ENCODE results near the gene SYNGR4.

DNA sequence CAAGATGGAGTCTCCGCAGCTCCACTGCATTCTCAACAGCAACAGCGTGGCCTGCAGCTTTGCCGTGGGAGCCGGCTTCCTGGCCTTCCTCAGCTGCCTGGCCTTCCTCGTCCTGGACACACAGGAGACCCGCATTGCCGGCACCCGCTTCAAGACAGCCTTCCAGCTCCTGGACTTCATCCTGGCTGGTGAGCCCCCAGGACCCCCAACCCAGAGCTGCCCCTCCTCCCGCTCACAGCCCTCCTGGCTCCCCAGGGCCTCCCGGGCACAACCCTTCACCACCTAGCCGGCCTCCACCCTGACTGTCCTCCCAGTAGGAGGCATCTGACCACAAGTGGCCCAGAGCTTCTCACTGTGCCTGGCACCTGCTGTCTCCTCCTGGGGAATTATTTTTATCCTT, 9.4 kb downstream of the SYNGR4 start:
- TF ChIP-seq EZH2 (IDR thresholded peaks at IDR 0.05) (no peak), POLR2AphosphoS5 (IDR thresholded peaks at IDR 0.05; ENCODE audit: borderline replicate concordance, low read depth, low read length) (no peak)

Measured in SK-N-MC (cell line).